CD14-positive monocyte (primary cell): ENCODE measurements around the gene TACC2. TPM values are rescaled to one million over a fixed set of nuclear protein-coding genes. Genes with fewer than 3 reads are reported as not detected.
"Not testable (repeated sequence)": the region's sequence is repeated elsewhere in the genome, so short reads cannot be mapped to it uniquely, and the experiment has no call there.

Experiments used
- DNase-seq, 3 donors: peaks; one replicate each; pipeline ENCODE4 v3.0.0-alpha.2; 2011 to 2022
- H2AFZ ChIP-seq: 2 replicates; pipeline ENCODE4 v1.6.0; 2012; ENCODE audit warnings: mild to moderate bottlenecking, low read depth, low read length, inconsistent platforms; ENCODE audit not compliant: insufficient read depth, poor library complexity, severe bottlenecking
- H3K27ac ChIP-seq, 2 donors: 1 replicate in 1 of 2; 2 replicates in 1 of 2; pipeline ENCODE4 v1.5.1; 2012 to 2013; ENCODE audit warnings: low read length in 2 of 2, control low read depth in 1 of 2, inconsistent platforms in 1 of 2, low read depth in 1 of 2, mild to moderate bottlenecking in 1 of 2
- H3K27me3 ChIP-seq, 2 donors: one replicate each; pipeline versions ENCODE4 v1.6.0 to v1.6.1; 2011 to 2013; ENCODE audit warnings: low read length in 2 of 2; ENCODE audit not compliant: control insufficient read depth in 2 of 2, insufficient read depth in 2 of 2
- H3K36me3 ChIP-seq, 2 donors: replicated peaks in 1 of 2; 1 replicate in 1 of 2; 2 replicates in 1 of 2; pipeline versions ENCODE4 v1.5.1 to v1.6.1; 2012 to 2013; ENCODE audit warnings: low read length in 2 of 2, control low read depth in 1 of 2, inconsistent platforms in 1 of 2, mild to moderate bottlenecking in 1 of 2; ENCODE audit not compliant: insufficient read depth in 2 of 2, control insufficient read depth in 1 of 2
- H3K4me1 ChIP-seq, 2 donors: 1 replicate in 1 of 2; 2 replicates in 1 of 2; pipeline versions ENCODE4 v1.5.1 to v1.6.1; 2012 to 2013; ENCODE audit warnings: low read length in 2 of 2, control low read depth in 1 of 2, inconsistent platforms in 1 of 2, mild to moderate bottlenecking in 1 of 2, moderate library complexity in 1 of 2; ENCODE audit not compliant: insufficient read depth in 2 of 2, control insufficient read depth in 1 of 2
- H3K4me2 ChIP-seq: replicated peaks from 2 replicates; pipeline ENCODE3; 2012; ENCODE audit warnings: low read length, moderate library complexity, mild to moderate bottlenecking; ENCODE audit not compliant: poor library complexity, severe bottlenecking; ENCODE audit errors: extremely low read depth
- H3K4me3 ChIP-seq, 3 experiments: fragments of 200-600 bp in 1 of 3; sonication (generic) in 1 of 3; replicated peaks in 1 of 3; 1 replicate in 2 of 3; 2 replicates in 1 of 3; pipeline ENCODE4 v1.5.1; 2011 to 2013; ENCODE audit warnings: low read length in 3 of 3, mild to moderate bottlenecking in 3 of 3, control low read depth in 2 of 3, low read depth in 2 of 3, inconsistent platforms in 1 of 3, moderate library complexity in 1 of 3
- H3K79me2 ChIP-seq: 2 replicates; pipeline ENCODE4 v1.6.0; 2012; ENCODE audit warnings: mild to moderate bottlenecking, control low read depth, inconsistent platforms, low read length, moderate library complexity; ENCODE audit not compliant: insufficient read depth
- H3K9ac ChIP-seq: 2 replicates; pipeline ENCODE4 v1.6.0; 2017; ENCODE audit warnings: low read length, mild to moderate bottlenecking; ENCODE audit not compliant: insufficient read depth, poor library complexity, severe bottlenecking
- H3K9me3 ChIP-seq, 2 donors: replicated peaks in 1 of 2; 1 replicate in 1 of 2; 2 replicates in 1 of 2; pipeline versions ENCODE4 v1.5.1 to v1.6.1; 2012 to 2013; ENCODE audit warnings: low read length in 2 of 2, control low read depth in 1 of 2; ENCODE audit not compliant: control insufficient read depth in 1 of 2, insufficient read depth in 1 of 2
- H4K20me1 ChIP-seq: 2 replicates; pipeline ENCODE4 v1.6.0; 2012; ENCODE audit warnings: mild to moderate bottlenecking, low read length, control low read depth, moderate library complexity; ENCODE audit not compliant: insufficient read depth
- H3K27ac Mint-ChIP-seq, 7 donors: one replicate each; pipeline ENCODE4 v1.8.0; 2020; ENCODE audit warnings: mild to moderate bottlenecking in 7 of 7, mixed read lengths in 7 of 7, moderate library complexity in 6 of 7, inconsistent platforms in 2 of 7
- H3K27me3 Mint-ChIP-seq, 3 donors: one replicate each; pipeline ENCODE4 v1.8.0; 2021 to 2022; ENCODE audit warnings: low read depth in 3 of 3, mild to moderate bottlenecking in 3 of 3, mixed read lengths in 3 of 3, moderate library complexity in 3 of 3, inconsistent platforms in 1 of 3
- H3K36me3 Mint-ChIP-seq, 2 donors: one replicate each; pipeline ENCODE4 v1.8.0; 2020; ENCODE audit warnings: mixed read lengths in 2 of 2, inconsistent platforms in 1 of 2, mild to moderate bottlenecking in 1 of 2
- H3K4me1 Mint-ChIP-seq: one replicate; pipeline ENCODE4 v1.8.0; 2020; ENCODE audit warnings: mild to moderate bottlenecking, mixed read lengths
- H3K4me3 Mint-ChIP-seq, 2 donors: one replicate each; pipeline ENCODE4 v1.8.0; 2020; ENCODE audit warnings: mild to moderate bottlenecking in 2 of 2, mixed read lengths in 2 of 2, moderate library complexity in 1 of 2
- H3K9me3 Mint-ChIP-seq, 7 donors: one replicate each; pipeline ENCODE4 v1.8.0; 2020 to 2022; ENCODE audit warnings: mixed read lengths in 7 of 7, mild to moderate bottlenecking in 6 of 7, moderate library complexity in 6 of 7, inconsistent platforms in 2 of 7
- CTCF ChIP-seq: fragments of 200-600 bp; IDR thresholded peaks from one replicate; pipeline ENCODE4 v1.8.0; 2022; ENCODE audit warnings: antibody characterized with exemption, mild to moderate bottlenecking
- WGBS: methylation state at CpG from one replicate; pipeline ENCODE4 v1.1.5; 2013; ENCODE audit warnings: missing lambda C conversion rate; ENCODE audit not compliant: insufficient coverage; 5-methylcytosine and 5-hydroxymethylcytosine counted together
- intact Hi-C, 2 donors: fragments of 100-400 bp; cut with micrococcal nuclease; formaldehyde crosslinking; loops; one replicate each; pipeline versions ENCODE4 v1.15.0 to v1.15.1; 2023
- polyA plus RNA-seq, 3 donors: library from polyadenylated mRNA; depleted of rRNA in 1 of 3; unstranded in 2 of 3; stranded (reverse) in 1 of 3; fragments of 300-500 nt in 2 of 3; fragments of >200 nt in 1 of 3; fragmentation: Illumina TruSeq in 2 of 3; gene quantifications; 1 replicate in 2 of 3; 2 replicates in 1 of 3; pipeline ENCODE4 v1.2.3, GENCODE V29; 2012 to 2021

Gene TACC2
- polyA plus RNA-seq, 3 donors, result 0.03 TPM; not detected in 2

DNA sequence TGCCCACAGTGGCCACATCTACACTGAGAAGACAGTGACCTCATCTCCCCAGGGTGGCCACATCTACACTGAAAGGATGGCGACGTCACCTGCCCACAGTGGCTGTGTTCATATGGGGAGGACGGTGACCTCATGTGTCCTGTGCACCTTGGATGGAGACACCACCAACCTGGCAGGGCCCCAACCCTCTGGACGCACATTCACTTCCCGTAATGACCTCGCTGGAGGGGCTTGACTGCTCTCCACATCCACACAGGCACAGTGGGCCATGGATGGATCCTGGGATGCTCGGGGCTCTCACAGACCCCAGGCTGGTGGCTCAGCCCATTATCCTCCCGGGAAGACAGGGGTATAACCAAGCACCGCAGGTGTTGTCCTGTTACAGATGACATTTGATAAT is 212.4 kb downstream of the TACC2 start:
- intact Hi-C loops, result no loop called here
- WGBS, result 89% methylated on average over 3 of the region's 9 CpGs

GRCh38 chr10:122203180-122203579 is 214.2 kb downstream of the TACC2 start:
- H3K27ac ChIP-seq, H3K27me3 ChIP-seq, DNase-seq, H3K4me3 Mint-ChIP-seq, H4K20me1 ChIP-seq, H3K27ac Mint-ChIP-seq, H3K36me3 ChIP-seq, H3K4me2 ChIP-seq, H3K79me2 ChIP-seq, intact Hi-C loops, H2AFZ ChIP-seq, H3K9me3 ChIP-seq, H3K9ac ChIP-seq, H3K9me3 Mint-ChIP-seq, H3K27me3 Mint-ChIP-seq, H3K4me3 ChIP-seq, H3K4me1 ChIP-seq, H3K36me3 Mint-ChIP-seq, H3K4me1 Mint-ChIP-seq: not testable (repeated sequence)
- 100% methylated on average over 6 of the region's 33 CpGs for WGBS

More for the DNA sequence above, 212.4 kb downstream of the TACC2 start:
- no peak overlapping the region for H3K9ac ChIP-seq
- no peak for DNase-seq
- Mint-ChIP-seq H3K36me3 (no peaks in the 10 kb centered on the region), H3K4me1 (no peaks in the 10 kb centered on the region), H3K27me3 (peaks cover 1 to 5% (median 4%) of the 10 kb centered on the region in 3 donors), H3K27ac (no peak overlapping the region), H3K4me3 (no peak overlapping the region), H3K9me3 (peaks cover 0 to 6% (median 2%) of the 10 kb centered on the region in 7 donors)
- no peaks in the 10 kb centered on the region for H4K20me1 ChIP-seq
- H3K27me3 ChIP-seq, result no peaks in the 10 kb centered on the region
- no peaks in the 10 kb centered on the region for H3K4me1 ChIP-seq
- H2AFZ ChIP-seq, result no peak overlapping the region
- no peak for TF ChIP-seq CTCF
- H3K4me3 ChIP-seq, result no peak overlapping the region
- H3K9me3 ChIP-seq, result no peaks in the 10 kb centered on the region
- no peak overlapping the region for H3K27ac ChIP-seq
- no peaks in the 10 kb centered on the region for H3K36me3 ChIP-seq
- no peak overlapping the region for H3K4me2 ChIP-seq
- no peaks in the 10 kb centered on the region for H3K79me2 ChIP-seq
